Liver (tissue), 3 donors: ENCODE results near the gene PSMB3.

Experiments used
- FOXA1 ChIP-seq: IDR thresholded peaks from 2 replicates; pipeline ENCODE4 v1.6.1; 2016; ENCODE audit warnings: antibody characterized with exemption
- HNF4G ChIP-seq: IDR thresholded peaks from 2 replicates; pipeline ENCODE4 v1.6.1; 2016; ENCODE audit warnings: antibody characterized with exemption
- JUND ChIP-seq, 2 donors: IDR thresholded peaks; 2 replicates each; pipeline ENCODE4 v1.6.1; 2016; ENCODE audit warnings: antibody characterized with exemption in 2 of 2
- NR2F2 ChIP-seq: IDR thresholded peaks from 2 replicates; pipeline ENCODE4 v1.6.1; 2016; ENCODE audit warnings: antibody characterized with exemption
- RAD21 ChIP-seq, 2 donors: IDR thresholded peaks; 2 replicates each; pipeline ENCODE4 v1.6.1; 2016; ENCODE audit warnings: antibody characterized with exemption in 2 of 2, mild to moderate bottlenecking in 2 of 2
- SP1 ChIP-seq: IDR thresholded peaks from 2 replicates; pipeline ENCODE4 v1.6.1; 2018; ENCODE audit warnings: antibody characterized with exemption, mild to moderate bottlenecking
- TAF1 ChIP-seq: conservative IDR thresholded peaks from 2 replicates; pipeline ENCODE4 v1.6.1; 2016; ENCODE audit warnings: antibody characterized with exemption, mild to moderate bottlenecking
- YY1 ChIP-seq: IDR thresholded peaks from 2 replicates; pipeline ENCODE4 v1.6.1; 2016; ENCODE audit warnings: antibody characterized with exemption, mild to moderate bottlenecking
- TF ChIP-seq, protein P1 (sequence below): fragments of 150-350 bp; IDR thresholded peaks from 2 replicates; pipeline ENCODE4 v1.5.1; 2017; ENCODE audit warnings: improper control_type of control experiment, low read depth, low read length; ENCODE audit not compliant: missing input control
- TF ChIP-seq, protein P2 (sequence below): IDR thresholded peaks from 2 replicates; pipeline ENCODE4 v1.6.1; 2016; ENCODE audit warnings: antibody characterized with exemption
- TF ChIP-seq, protein P3 (sequence below): IDR thresholded peaks from 2 replicates; pipeline ENCODE4 v1.6.1; 2016; ENCODE audit warnings: antibody characterized with exemption
- TF ChIP-seq, protein P4 (sequence below): IDR thresholded peaks from 2 replicates; pipeline ENCODE4 v1.6.1; 2016; ENCODE audit warnings: antibody characterized with exemption
- TF ChIP-seq, protein P5 (sequence below): IDR thresholded peaks from 2 replicates; pipeline ENCODE4 v1.6.1; 2016; ENCODE audit warnings: antibody characterized with exemption, mild to moderate bottlenecking
- donor health status: healthy.
- donor health status: healthy.

DNA sequence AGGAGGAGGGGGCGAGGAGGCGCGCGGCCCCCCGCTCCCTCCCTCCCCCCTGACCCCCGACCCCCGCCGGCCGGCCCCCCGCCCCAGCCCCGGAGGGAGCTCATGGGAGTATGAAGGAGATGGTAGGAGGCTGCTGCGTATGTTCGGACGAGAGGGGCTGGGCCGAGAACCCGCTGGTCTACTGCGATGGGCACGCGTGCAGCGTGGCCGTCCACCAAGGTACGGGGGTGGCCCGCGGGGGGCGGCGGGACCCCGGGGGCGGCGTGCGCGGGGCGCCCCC is 47.1 kb upstream of the PSMB3 start:
- TF ChIP-seq RAD21 (IDR thresholded peaks at IDR 0.05) = no peak
- TF ChIP-seq, protein P1, sequence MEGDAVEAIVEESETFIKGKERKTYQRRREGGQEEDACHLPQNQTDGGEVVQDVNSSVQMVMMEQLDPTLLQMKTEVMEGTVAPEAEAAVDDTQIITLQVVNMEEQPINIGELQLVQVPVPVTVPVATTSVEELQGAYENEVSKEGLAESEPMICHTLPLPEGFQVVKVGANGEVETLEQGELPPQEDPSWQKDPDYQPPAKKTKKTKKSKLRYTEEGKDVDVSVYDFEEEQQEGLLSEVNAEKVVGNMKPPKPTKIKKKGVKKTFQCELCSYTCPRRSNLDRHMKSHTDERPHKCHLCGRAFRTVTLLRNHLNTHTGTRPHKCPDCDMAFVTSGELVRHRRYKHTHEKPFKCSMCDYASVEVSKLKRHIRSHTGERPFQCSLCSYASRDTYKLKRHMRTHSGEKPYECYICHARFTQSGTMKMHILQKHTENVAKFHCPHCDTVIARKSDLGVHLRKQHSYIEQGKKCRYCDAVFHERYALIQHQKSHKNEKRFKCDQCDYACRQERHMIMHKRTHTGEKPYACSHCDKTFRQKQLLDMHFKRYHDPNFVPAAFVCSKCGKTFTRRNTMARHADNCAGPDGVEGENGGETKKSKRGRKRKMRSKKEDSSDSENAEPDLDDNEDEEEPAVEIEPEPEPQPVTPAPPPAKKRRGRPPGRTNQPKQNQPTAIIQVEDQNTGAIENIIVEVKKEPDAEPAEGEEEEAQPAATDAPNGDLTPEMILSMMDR = no peak
- TF ChIP-seq, protein P2, sequence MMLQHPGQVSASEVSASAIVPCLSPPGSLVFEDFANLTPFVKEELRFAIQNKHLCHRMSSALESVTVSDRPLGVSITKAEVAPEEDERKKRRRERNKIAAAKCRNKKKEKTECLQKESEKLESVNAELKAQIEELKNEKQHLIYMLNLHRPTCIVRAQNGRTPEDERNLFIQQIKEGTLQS = no peak
- TF ChIP-seq FOXA1 = no peak
- TF ChIP-seq, protein P3, sequence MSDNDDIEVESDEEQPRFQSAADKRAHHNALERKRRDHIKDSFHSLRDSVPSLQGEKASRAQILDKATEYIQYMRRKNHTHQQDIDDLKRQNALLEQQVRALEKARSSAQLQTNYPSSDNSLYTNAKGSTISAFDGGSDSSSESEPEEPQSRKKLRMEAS = no peak
- TF ChIP-seq TAF1 = no peak
- TF ChIP-seq YY1 = no peak
- TF ChIP-seq SP1 = no peak
- TF ChIP-seq, protein P4, sequence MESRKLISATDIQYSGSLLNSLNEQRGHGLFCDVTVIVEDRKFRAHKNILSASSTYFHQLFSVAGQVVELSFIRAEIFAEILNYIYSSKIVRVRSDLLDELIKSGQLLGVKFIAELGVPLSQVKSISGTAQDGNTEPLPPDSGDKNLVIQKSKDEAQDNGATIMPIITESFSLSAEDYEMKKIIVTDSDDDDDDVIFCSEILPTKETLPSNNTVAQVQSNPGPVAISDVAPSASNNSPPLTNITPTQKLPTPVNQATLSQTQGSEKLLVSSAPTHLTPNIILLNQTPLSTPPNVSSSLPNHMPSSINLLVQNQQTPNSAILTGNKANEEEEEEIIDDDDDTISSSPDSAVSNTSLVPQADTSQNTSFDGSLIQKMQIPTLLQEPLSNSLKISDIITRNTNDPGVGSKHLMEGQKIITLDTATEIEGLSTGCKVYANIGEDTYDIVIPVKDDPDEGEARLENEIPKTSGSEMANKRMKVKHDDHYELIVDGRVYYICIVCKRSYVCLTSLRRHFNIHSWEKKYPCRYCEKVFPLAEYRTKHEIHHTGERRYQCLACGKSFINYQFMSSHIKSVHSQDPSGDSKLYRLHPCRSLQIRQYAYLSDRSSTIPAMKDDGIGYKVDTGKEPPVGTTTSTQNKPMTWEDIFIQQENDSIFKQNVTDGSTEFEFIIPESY = no peak
- no peak for TF ChIP-seq JUND (IDR thresholded peaks at IDR 0.05)
- TF ChIP-seq HNF4G = no peak
- TF ChIP-seq, protein P5, sequence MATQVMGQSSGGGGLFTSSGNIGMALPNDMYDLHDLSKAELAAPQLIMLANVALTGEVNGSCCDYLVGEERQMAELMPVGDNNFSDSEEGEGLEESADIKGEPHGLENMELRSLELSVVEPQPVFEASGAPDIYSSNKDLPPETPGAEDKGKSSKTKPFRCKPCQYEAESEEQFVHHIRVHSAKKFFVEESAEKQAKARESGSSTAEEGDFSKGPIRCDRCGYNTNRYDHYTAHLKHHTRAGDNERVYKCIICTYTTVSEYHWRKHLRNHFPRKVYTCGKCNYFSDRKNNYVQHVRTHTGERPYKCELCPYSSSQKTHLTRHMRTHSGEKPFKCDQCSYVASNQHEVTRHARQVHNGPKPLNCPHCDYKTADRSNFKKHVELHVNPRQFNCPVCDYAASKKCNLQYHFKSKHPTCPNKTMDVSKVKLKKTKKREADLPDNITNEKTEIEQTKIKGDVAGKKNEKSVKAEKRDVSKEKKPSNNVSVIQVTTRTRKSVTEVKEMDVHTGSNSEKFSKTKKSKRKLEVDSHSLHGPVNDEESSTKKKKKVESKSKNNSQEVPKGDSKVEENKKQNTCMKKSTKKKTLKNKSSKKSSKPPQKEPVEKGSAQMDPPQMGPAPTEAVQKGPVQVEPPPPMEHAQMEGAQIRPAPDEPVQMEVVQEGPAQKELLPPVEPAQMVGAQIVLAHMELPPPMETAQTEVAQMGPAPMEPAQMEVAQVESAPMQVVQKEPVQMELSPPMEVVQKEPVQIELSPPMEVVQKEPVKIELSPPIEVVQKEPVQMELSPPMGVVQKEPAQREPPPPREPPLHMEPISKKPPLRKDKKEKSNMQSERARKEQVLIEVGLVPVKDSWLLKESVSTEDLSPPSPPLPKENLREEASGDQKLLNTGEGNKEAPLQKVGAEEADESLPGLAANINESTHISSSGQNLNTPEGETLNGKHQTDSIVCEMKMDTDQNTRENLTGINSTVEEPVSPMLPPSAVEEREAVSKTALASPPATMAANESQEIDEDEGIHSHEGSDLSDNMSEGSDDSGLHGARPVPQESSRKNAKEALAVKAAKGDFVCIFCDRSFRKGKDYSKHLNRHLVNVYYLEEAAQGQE = no peak
- no peak for TF ChIP-seq NR2F2
